SK-N-SH (cell line): Measurements from ENCODE around the gene SF3A2.

Source experiments
- CTCF ChIP-seq: fragments of 200-600 bp; sonication (generic); IDR thresholded peaks from 2 replicates; pipeline ENCODE4 v1.6.1; 2017; ENCODE audit warnings: antibody characterized with exemption, mild to moderate bottlenecking, moderate library complexity
- GABPA ChIP-seq: IDR thresholded peaks from 2 replicates; pipeline ENCODE4 v1.4.0; 2012; ENCODE audit warnings: low read depth, mild to moderate bottlenecking
- REST ChIP-seq: IDR thresholded peaks from 2 replicates; pipeline ENCODE4 v1.6.1; 2012; ENCODE audit warnings: mild to moderate bottlenecking, low read depth, low read length, moderate library complexity

GRCh38 chr19:2282862-2283237 is 46.2 kb downstream of the SF3A2 start:
- TF ChIP-seq CTCF (no peak), GABPA (no peak), REST (no peak)
